Transverse colon (tissue), 4 donors: Measurements from ENCODE around the gene NAA15.
"Not testable (repeated sequence)": the region's sequence is repeated elsewhere in the genome, so short reads cannot be mapped to it uniquely, and the experiment has no call there.

Source experiments
- CTCF ChIP-seq, 5 experiments: fragments of 200-600 bp in 3 of 5; fragments of 450-650 bp in 2 of 5; sonication (generic) in 3 of 5; IDR thresholded peaks; 1 replicate in 2 of 5; 2 replicates in 3 of 5; pipeline ENCODE4 v1.5.1; 2016 to 2017; ENCODE audit warnings: antibody characterized with exemption in 5 of 5, inconsistent platforms in 3 of 5, mild to moderate bottlenecking in 2 of 5, moderate library complexity in 1 of 5
- POLR2AphosphoS5 ChIP-seq, 3 donors: sonication (generic); formaldehyde crosslinking; IDR thresholded peaks; one replicate each; pipeline ENCODE4 v1.6.1; 2016; ENCODE audit warnings: antibody characterized with exemption in 3 of 3

GRCh38 chr4:139414671-139415210 lies 113.4 kb downstream of the NAA15 start:
- not testable (repeated sequence) for TF ChIP-seq CTCF, POLR2AphosphoS5 (IDR thresholded peaks at IDR 0.05)
